DND-41 (cell line): ENCODE data around the gene VAV2.
"Not testable (repeated sequence)": the region's sequence is repeated elsewhere in the genome, so short reads cannot be mapped to it uniquely, and the experiment has no call there.

ENCODE experiments used
- ATAC-seq: fragments of 200-7000 bp; cut with Tn5 transposase; 3 replicates; pipeline ENCODE4 v1.9.1; 2021; ENCODE audit warnings: low read depth; ENCODE audit not compliant: insufficient read depth
- DNase-seq: peaks from one replicate; pipeline ENCODE4 v3.0.0-alpha.2; 2020
- H2AFZ ChIP-seq: 2 replicates; pipeline ENCODE4 v1.6.0; 2012; ENCODE audit warnings: low read depth, low read length
- H3K27ac ChIP-seq: 2 replicates; pipeline ENCODE4 v1.5.1; 2012; ENCODE audit warnings: low read length, inconsistent platforms
- H3K27me3 ChIP-seq: fragments of 200-600 bp; sonication (generic); 2 replicates; pipeline ENCODE4 v1.6.0; 2012; ENCODE audit warnings: low read length, mild to moderate bottlenecking, inconsistent platforms; ENCODE audit not compliant: insufficient read depth, poor library complexity
- H3K36me3 ChIP-seq: 2 replicates; pipeline ENCODE4 v1.5.1; 2012; ENCODE audit warnings: low read length, inconsistent platforms; ENCODE audit not compliant: insufficient read depth
- H3K4me1 ChIP-seq: 2 replicates; pipeline ENCODE4 v1.5.1; 2012; ENCODE audit warnings: mild to moderate bottlenecking, low read length; ENCODE audit not compliant: insufficient read depth
- H3K4me2 ChIP-seq: 2 replicates; pipeline ENCODE4 v1.6.0; 2012; ENCODE audit warnings: mild to moderate bottlenecking, moderate library complexity, low read length, inconsistent platforms; ENCODE audit not compliant: insufficient read depth
- H3K4me3 ChIP-seq, 2 experiments: fragments of 200-600 bp in 1 of 2; shearing (Covaris generic) in 1 of 2; 2 replicates each; pipeline ENCODE4 v1.5.1; 2012 to 2016; ENCODE audit warnings: inconsistent platforms in 2 of 2, low read length in 2 of 2, mild to moderate bottlenecking in 2 of 2, low read depth in 1 of 2, moderate library complexity in 1 of 2
- H3K79me2 ChIP-seq: 2 replicates; pipeline ENCODE4 v1.6.0; 2012; ENCODE audit warnings: low read length, inconsistent platforms; ENCODE audit not compliant: insufficient read depth
- H3K9ac ChIP-seq: 2 replicates; pipeline ENCODE4 v1.6.0; 2012; ENCODE audit warnings: low read depth, mild to moderate bottlenecking, inconsistent platforms, low read length, moderate library complexity
- H3K9me3 ChIP-seq: 2 replicates; pipeline ENCODE4 v1.5.1; 2012; ENCODE audit warnings: low read length, moderate library complexity, mild to moderate bottlenecking, inconsistent platforms; ENCODE audit not compliant: insufficient read depth, severe bottlenecking
- H4K20me1 ChIP-seq: 2 replicates; pipeline ENCODE4 v1.6.0; 2012; ENCODE audit warnings: low read length; ENCODE audit not compliant: insufficient read depth
- CTCF ChIP-seq: IDR thresholded peaks from 2 replicates; pipeline ENCODE4 v1.5.1; 2012; ENCODE audit warnings: borderline replicate concordance, low read length, moderate library complexity, mild to moderate bottlenecking; ENCODE audit not compliant: poor library complexity, severe bottlenecking; ENCODE audit errors: extremely low read depth
- EZH2 ChIP-seq: IDR thresholded peaks from 3 replicates; pipeline ENCODE4 v1.6.1; 2012; ENCODE audit warnings: borderline replicate concordance, low read depth, mild to moderate bottlenecking, moderate library complexity, low read length, inconsistent platforms; ENCODE audit not compliant: severe bottlenecking

Gene VAV2

GRCh38 chr9:133927041-133927440, 65.1 kb downstream of the VAV2 start:
- no peak overlapping the region for H3K4me3 ChIP-seq
- H4K20me1 ChIP-seq = no peaks in the 10 kb centered on the region
- H3K4me2 ChIP-seq = no peak overlapping the region
- H2AFZ ChIP-seq = no peak overlapping the region
- H3K9me3 ChIP-seq = no peaks in the 10 kb centered on the region
- TF ChIP-seq CTCF (no peak), EZH2 (no peak)
- DNase-seq = no peak
- H3K27ac ChIP-seq = no peak overlapping the region
- H3K79me2 ChIP-seq = no peaks in the 10 kb centered on the region
- no peak for ATAC-seq
- no peaks in the 10 kb centered on the region for H3K36me3 ChIP-seq
- no peaks in the 10 kb centered on the region for H3K4me1 ChIP-seq
- no peak overlapping the region for H3K9ac ChIP-seq
- H3K27me3 ChIP-seq = no peaks in the 10 kb centered on the region

- Histone ChIP-seq H3K27ac (no peak overlapping the region), H3K27me3 (no peaks in the 10 kb centered on the region), H3K9ac (no peak overlapping the region), H2AFZ (no peak overlapping the region), H3K4me1 (no peaks in the 10 kb centered on the region), H3K9me3 (no peaks in the 10 kb centered on the region), H3K36me3 (no peaks in the 10 kb centered on the region), H3K79me2 (no peaks in the 10 kb centered on the region), H3K4me3 (no peak overlapping the region), H3K4me2 (no peak overlapping the region), H4K20me1 (no peaks in the 10 kb centered on the region)
- DNase-seq (no peak), ATAC-seq (no peak)
- TF ChIP-seq EZH2 (no peak), CTCF (no peak)
Measured at GRCh38 chr9:133926165-133926856, 65.8 kb downstream of the VAV2 start.

- DNase-seq (no peak), ATAC-seq (no peak)
- Histone ChIP-seq H3K4me3 (no peak overlapping the region), H3K9me3 (no peaks in the 10 kb centered on the region), H3K27me3 (no peaks in the 10 kb centered on the region), H3K27ac (no peak overlapping the region), H3K79me2 (no peaks in the 10 kb centered on the region), H2AFZ (no peak overlapping the region), H4K20me1 (no peaks in the 10 kb centered on the region), H3K9ac (no peak overlapping the region), H3K4me1 (no peaks in the 10 kb centered on the region), H3K36me3 (no peaks in the 10 kb centered on the region), H3K4me2 (no peak overlapping the region)
- TF ChIP-seq EZH2 (no peak), CTCF (no peak)
Measured at GRCh38 chr9:133924453-133924852, 67.7 kb downstream of the VAV2 start.

- not testable (repeated sequence) for H3K4me1 ChIP-seq, H3K27me3 ChIP-seq, H3K79me2 ChIP-seq, H3K27ac ChIP-seq, DNase-seq, H3K9me3 ChIP-seq, H2AFZ ChIP-seq, H3K4me3 ChIP-seq, H4K20me1 ChIP-seq, ATAC-seq, H3K9ac ChIP-seq, H3K4me2 ChIP-seq, H3K36me3 ChIP-seq
Measured at GRCh38 chr9:133923608-133924007, 68.5 kb downstream of the VAV2 start.
